ENCODE data around the gene GIT2.

The GIT2 gene

DNA sequence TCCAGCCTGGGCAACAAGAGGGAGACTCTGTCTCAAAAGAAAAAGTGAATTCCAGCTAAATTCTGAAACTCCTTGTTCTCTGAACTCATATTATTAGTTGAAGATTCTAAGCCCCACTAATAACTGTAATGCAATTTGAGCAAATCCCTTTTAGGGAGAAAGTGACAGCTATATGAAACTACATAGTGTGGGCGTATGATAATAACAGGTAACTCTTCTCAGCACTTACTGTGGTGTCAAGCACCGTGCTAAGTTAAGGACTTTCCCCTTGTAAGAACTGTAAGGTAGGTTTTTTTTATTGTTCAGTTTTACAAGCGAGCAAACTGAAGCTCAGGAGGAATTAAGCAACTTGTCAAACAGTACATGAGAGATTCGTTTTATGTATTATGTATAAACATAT, 8.4 kb upstream of the GIT2 start:
- no peaks in the 10 kb centered on the region for H3K9me3 ChIP-seq
- H3K27ac ChIP-seq: peak overlapping the region; percentile 94
- TF ChIP-seq, protein P1, sequence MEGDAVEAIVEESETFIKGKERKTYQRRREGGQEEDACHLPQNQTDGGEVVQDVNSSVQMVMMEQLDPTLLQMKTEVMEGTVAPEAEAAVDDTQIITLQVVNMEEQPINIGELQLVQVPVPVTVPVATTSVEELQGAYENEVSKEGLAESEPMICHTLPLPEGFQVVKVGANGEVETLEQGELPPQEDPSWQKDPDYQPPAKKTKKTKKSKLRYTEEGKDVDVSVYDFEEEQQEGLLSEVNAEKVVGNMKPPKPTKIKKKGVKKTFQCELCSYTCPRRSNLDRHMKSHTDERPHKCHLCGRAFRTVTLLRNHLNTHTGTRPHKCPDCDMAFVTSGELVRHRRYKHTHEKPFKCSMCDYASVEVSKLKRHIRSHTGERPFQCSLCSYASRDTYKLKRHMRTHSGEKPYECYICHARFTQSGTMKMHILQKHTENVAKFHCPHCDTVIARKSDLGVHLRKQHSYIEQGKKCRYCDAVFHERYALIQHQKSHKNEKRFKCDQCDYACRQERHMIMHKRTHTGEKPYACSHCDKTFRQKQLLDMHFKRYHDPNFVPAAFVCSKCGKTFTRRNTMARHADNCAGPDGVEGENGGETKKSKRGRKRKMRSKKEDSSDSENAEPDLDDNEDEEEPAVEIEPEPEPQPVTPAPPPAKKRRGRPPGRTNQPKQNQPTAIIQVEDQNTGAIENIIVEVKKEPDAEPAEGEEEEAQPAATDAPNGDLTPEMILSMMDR (IDR thresholded peaks at IDR 0.05): no peak
- H3K36me3 ChIP-seq: peaks cover 16% of the 10 kb centered on the region
- H3K4me1 ChIP-seq (ENCODE audit: control insufficient read depth in 1 of 2, insufficient read depth in 1 of 2, low read depth in 1 of 2, low read length in 1 of 2): peaks cover 61 to 71% of the 10 kb centered on the region in 2 experiments
- H3K4me3 ChIP-seq (ENCODE audit: low read depth in 1 of 2, low read length in 1 of 2): no peak overlapping the region
- H3K27me3 ChIP-seq: no peaks in the 10 kb centered on the region

DNA sequence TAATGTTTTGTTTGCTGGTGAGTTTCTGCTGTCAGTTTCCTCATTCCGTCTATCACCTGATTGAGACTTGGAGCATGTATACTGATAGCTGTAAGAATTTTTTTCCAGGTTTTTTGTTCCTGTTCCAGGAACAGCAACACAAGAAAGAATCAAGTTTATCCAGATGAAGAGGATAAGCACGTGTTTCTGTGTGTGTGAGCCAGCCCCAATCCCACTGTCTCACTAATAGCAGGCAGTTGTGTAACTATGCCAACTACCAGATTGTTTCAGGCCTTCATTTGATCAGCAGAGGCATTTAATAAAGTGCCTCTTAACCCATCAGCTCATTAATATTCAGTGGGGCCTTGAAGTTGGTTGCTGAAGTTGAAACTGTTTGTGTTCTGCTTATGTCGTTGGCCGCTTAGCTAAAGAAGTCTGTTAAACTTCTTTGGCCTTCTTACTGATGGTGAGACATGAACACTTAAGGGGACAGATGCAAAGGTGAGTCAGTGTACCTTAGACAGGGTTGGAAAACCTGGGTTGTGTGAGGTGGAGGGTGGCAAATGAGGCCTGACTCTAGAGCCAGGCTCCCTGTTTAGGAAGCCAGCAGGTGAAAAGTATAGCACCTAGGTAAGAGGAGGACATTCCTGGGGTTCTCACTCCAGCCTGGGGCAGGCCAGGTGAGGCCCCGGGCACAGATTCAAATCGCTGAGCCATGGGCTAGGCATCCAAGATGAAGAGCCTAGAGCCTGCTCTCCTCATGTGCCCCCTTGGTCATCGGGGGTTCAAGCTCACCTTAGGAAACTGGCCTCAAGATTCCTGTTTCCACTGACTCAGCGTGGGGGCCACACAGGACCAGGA, 6.7 kb upstream of the GIT2 start:
- Histone ChIP-seq H3K4me1 (ENCODE audit: control insufficient read depth in 1 of 2, insufficient read depth in 1 of 2, low read depth in 1 of 2, low read length in 1 of 2) (peaks cover 56 to 64% of the 10 kb centered on the region in 2 experiments), H3K27me3 (no peaks in the 10 kb centered on the region), H3K36me3 (peaks cover 16% of the 10 kb centered on the region), H3K4me3 (ENCODE audit: low read depth in 1 of 2, low read length in 1 of 2) (no peak overlapping the region), H3K9me3 (no peaks in the 10 kb centered on the region), H3K27ac (peak overlapping the region; percentile 67)
- TF ChIP-seq, protein P1 (IDR thresholded peaks at IDR 0.05): no peak

DNA sequence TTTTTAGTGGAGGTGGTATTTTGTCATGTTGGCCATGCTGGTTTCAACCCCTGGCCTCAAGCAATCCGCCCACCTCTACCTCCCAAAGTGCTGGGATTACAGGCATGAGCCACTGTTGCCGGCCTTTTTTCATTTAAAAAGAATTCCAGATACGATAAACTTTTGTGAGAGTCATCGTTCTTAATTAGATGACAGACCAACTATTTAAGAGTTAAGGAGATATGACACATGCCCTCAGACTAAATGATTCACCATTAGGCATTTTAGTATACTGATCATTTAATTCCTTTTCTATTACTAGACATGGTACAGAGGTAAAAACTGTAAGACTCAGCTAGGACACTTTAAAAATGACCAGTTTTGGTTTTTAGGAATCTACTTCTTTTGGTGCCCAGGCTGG, 5.4 kb upstream of the GIT2 start:
- H3K4me1 ChIP-seq (ENCODE audit: control insufficient read depth in 1 of 2, insufficient read depth in 1 of 2, low read depth in 1 of 2, low read length in 1 of 2): peaks cover 57 to 64% of the 10 kb centered on the region in 2 experiments
- H3K9me3 ChIP-seq: no peaks in the 10 kb centered on the region
- TF ChIP-seq, protein P1 (IDR thresholded peaks at IDR 0.05): no peak
- peak overlapping the region; percentile 67 for H3K27ac ChIP-seq
- no peaks in the 10 kb centered on the region for H3K27me3 ChIP-seq
- H3K4me3 ChIP-seq (ENCODE audit: low read depth in 1 of 2, low read length in 1 of 2): peak overlapping the region; percentile 93 to 98
- H3K36me3 ChIP-seq: peaks cover 16% of the 10 kb centered on the region

DNA sequence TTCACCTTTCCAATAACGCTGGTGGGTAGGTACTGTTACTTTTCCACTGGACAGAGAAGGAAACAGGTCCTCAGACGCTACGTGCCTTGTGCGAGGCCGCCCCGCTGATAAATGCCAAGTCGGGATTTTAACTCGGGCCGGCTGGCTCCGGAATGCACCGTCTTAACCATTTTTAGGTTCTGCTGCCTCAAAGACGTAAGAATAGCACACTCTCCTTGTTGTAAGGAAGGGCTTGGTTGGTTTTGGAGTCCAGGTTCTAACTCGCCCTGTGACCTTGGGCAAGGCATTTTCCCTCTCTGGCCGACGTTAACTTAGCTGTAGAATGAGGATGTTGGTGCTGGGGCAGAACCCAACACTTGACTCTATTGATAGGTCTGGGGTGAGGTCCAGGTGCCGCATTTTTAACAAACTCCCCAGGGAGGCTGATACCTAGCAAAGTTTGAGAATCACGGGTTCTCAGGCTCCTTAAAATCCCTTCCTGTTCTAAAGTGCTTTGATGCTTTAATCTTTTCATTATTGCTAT, 3.9 kb upstream of the GIT2 start:
- no peaks in the 10 kb centered on the region for H3K27me3 ChIP-seq
- peaks cover 16% of the 10 kb centered on the region for H3K36me3 ChIP-seq
- H3K9me3 ChIP-seq: no peaks in the 10 kb centered on the region
- peak overlapping the region; percentile 98 for H3K27ac ChIP-seq
- H3K4me1 ChIP-seq (ENCODE audit: control insufficient read depth in 1 of 2, insufficient read depth in 1 of 2, low read depth in 1 of 2, low read length in 1 of 2): peaks cover 61 to 66% of the 10 kb centered on the region in 2 experiments
- H3K4me3 ChIP-seq (ENCODE audit: low read depth in 1 of 2, low read length in 1 of 2): peak overlapping the region; percentile 93 to 98
- TF ChIP-seq, protein P1 (IDR thresholded peaks at IDR 0.05): no peak

DNA sequence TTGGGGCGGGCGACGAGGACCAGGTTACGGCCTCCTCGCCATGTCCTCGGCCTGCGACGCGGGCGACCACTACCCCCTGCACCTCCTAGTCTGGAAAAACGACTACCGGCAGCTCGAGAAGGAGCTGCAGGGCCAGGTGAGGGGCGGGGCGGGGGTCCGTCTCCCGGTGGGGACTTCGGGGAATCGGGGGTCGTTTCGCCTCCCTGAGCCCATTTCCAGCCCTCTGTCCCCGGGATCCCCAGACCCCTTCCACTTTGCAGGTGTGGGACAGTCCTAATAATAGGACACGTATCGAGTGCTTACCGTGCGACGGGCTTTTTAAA, 3.4 kb upstream of the GIT2 start:
- Histone ChIP-seq H3K27ac (peak overlapping the region; percentile 98), H3K4me1 (ENCODE audit: control insufficient read depth in 1 of 2, insufficient read depth in 1 of 2, low read depth in 1 of 2, low read length in 1 of 2) (peaks cover 61 to 70% of the 10 kb centered on the region in 2 experiments), H3K4me3 (ENCODE audit: low read depth in 1 of 2, low read length in 1 of 2) (peak overlapping the region; percentile 93 to 98), H3K9me3 (no peaks in the 10 kb centered on the region), H3K36me3 (peaks cover 16% of the 10 kb centered on the region), H3K27me3 (no peaks in the 10 kb centered on the region)
- TF ChIP-seq, protein P1 (IDR thresholded peaks at IDR 0.05): no peak

Data from neutrophil (primary cell).